ENCODE measurements around the gene IMP4.

Gene IMP4

DNA sequence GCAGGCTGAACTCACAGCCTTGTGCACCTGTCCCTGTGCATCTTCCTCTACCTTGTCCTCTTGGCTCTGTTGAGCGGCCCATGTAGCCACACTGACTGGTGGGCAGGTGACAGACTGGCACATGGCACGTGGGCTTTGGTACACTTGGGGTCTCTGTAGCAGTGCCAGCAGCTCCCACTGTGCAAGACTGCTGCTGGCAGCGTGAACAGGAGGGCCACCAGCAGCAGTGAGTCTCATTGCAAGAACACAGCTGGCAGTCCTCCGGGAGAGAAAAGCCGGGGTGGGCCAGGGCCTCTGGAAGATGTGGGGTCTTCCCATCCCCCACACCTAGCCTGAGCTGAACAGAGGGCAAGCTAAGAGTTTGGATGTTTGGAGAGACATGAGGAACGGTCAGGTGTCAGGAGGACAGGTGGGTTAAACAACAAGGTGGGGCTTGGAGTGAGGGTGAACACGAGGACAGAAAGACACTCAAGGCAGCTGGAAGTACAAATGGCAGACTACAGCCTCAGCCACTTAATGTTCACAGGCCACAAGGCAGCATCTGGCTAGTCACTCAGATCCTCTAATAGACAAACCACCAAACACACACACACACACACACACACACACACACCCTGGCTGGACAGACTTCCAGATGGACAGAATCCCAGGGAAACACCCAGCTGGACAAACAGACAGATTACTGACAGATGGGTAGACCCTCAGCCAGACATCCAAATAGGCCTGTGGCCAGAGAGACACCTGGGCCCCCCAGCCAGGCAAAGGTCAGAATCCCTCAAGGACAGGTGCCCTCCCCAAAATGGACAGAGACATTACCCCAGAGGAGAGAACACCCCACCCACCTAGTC is 10.8 kb downstream of the IMP4 start:
- DNase-seq = peak in 1 of 10 donors; percentile 80
- intact Hi-C loops (cut with DNase I) = no loop called here

DNA sequence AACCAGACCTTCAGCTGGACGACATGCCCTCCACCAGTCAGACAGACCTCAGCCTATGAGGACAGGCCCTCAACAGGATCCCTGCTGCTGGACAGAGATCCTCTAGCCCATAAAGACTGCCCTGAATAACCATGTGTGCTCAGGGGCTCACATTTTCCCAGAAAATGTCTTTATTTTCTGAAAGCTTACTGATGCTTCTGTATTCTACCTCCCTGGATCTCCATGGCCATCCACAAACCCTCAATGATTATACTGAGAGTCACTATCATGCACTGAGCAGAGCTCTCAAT is 11.4 kb downstream of the IMP4 start:
- intact Hi-C loops (cut with DNase I) = no loop called here
- no peak for DNase-seq

DNA sequence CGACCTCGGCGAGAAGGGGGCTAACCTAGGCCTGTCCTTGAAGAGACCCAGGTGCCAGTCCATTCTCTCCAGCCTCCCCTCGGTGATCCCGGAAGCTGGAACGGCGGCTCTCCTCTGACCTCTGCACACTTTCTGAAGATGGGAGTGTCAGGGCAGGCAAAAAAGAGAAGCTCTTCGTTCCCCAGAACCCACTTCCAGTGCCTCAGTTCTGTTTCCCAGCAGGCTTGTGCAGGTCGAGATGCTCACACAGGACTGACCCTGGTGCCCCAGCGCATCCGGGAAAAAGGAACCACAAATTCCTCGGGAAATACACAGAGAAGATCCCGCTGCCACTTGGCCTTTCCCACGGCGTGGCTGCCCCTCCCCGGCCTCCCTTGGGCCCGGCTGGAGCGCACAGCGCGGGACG is 12.5 kb downstream of the IMP4 start:
- intact Hi-C loops (cut with DNase I) = no loop called here
- no peak for DNase-seq

DNA sequence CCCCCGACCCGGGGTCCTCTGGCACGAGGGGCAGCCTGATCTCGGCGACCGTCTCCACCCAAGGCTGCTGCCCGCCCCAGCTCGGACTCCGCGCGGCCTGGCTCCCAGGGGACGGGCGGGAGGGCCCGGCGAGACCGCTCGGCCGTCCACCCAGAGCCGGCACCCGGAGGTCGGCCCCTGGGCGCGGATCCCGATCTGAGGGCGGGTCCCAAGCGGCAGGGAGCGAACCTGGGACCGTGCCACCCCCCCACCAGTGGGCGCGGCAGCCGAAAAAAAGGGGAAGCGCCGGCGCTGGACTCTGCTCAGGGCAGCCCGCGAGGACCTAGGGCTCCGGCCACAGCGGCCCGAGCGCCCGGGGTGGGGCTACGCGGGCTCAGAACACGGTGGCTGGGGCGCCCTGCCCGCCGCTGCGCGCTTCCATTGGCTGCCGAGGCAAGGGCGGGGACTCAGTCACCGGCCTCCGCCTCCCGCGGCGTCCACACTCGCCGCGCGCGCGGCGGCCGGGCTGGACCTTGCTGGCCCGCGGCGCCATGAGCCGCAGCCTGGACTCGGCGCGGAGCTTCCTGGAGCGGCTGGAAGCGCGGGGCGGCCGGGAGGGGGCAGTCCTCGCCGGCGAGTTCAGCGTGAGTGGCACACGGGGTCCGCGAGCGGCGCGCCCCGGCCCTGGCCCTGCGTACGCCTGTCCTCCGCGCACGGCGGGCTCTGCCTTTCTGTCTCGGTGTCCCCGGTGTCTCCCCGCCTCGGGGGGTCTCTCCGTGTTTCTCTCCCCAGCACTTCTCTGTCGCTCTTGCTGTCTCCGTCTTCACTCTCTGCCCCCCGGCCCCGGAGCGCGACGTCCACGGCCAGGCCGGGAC is 13.1 kb downstream of the IMP4 start, which contains the start of gene PTPN18:
Gene PTPN18 (plus strand): TSS at position 479 of the 854 bp plus-strand sequence. CDS start 52 bp downstream, at position 531.
- peak; percentile 75 to 98 (median 88) for DNase-seq
- intact Hi-C loops (cut with DNase I) = loop anchor here (1.0 kb wide), 1 partner anchor 14 kb away; the partner anchor contains the start of gene IMP4

DNA sequence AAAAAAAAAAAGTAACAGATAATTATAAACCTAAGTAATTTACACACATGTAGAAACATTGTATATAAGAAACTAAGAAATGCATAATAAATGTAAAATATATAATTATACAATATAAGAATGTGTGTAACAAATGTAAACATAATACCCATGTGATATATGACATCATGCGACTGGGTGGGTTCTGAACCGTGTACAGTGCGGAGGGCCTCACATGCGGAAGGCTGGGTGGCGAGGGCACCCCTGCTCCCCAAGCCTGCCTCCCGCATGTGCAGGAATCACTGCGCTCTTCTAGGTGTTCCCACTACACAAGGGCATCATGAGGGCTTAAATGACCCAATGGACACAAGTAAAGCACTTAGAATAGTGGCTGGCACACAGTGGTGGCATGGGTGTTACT is 15.2 kb downstream of the IMP4 start:
- intact Hi-C loops (cut with DNase I) = loop anchor here (1.0 kb wide), 1 partner anchor 14 kb away; no protein-coding TSS in a partner anchor

DNA sequence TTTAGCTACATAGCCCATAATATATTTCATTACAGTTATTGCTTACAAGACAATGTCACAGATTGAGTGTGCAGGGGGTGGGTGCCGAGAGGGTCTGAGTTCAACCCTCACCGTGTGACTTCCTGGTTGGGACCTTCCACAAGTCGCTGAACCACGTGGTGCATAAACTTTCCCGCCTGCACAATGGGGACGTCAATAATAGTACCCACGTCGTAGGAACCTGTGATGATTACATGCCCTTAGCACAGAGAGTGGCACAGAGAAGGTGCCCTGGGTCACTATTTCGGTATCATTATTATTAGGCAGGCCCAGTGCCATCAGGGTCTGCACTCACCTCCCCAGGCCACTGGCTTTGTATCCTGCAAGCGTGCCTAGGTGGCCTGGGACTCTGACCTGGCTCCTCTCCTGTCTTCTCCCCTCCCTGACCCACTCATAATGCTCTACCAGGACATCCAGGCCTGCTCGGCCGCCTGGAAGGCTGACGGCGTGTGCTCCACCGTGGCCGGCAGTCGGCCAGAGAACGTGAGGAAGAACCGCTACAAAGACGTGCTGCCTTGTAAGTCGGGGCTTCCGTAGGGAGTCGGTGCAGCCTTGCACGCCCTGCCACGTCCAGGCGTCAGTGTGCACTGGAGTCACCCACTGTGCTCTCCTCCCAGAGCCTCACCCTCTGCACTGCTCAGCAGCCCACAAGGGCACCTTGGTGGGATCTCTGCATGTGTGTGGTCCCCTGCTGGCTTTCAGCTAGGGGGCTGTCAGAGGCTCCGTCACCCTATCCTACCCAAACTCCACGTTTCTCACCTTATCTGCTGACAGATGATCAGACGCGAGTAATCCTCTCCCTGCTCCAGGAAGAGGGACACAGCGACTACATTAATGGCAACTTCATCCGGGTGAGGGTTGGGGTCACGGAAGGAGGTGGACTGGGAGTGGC is 16.0 kb downstream of the IMP4 start:
- intact Hi-C loops (cut with DNase I) = no loop called here
- peak in 2 of 10 donors; percentile 57 to 71 for DNase-seq

More for the DNA sequence above, 15.2 kb downstream of the IMP4 start:
- DNase-seq = peak in 1 of 10 donors; percentile 57

DNA sequence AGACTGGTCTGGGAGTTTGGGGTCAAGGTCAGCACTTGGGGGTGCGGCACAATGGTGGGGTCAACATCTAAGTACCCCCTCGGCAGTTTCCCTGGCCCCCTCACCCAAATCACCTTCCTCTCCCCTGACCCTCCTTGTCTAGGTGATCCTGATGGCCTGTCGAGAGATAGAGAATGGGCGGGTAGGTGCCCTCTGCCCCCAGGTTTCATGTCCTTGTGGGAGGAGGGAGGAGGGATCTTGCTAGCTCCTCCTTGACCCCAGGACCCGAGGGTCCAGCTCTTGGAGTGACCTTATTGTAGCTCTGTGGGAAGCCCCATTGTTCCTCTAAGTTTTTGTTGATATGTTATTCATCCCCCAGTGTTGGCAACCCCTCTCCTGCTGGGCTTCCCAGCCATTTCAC is 16.8 kb downstream of the IMP4 start:
- intact Hi-C loops (cut with DNase I) = no loop called here

DNA sequence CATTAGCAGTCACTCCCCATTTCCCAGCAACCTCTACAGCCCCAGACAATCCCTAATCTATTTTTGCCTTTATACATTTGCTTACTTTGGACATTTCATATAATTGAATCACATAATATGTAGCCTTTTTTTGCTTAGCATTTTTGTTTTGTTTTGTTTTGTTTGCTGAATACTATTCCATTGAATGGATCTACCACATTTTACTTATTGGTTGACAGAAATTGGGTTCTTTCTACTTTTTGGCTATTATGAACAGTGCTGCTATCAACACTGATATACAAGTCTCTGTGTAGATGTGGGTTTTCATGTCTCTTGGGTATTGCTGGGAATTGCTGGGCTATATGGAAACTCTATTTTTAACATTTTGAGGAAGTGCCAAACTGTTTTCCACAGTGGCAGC is 20.8 kb downstream of the IMP4 start:
- intact Hi-C loops (cut with DNase I) = no loop called here
- no peak for DNase-seq

More for the DNA sequence above, 16.8 kb downstream of the IMP4 start:
- peak in 1 of 10 donors; percentile 28 for DNase-seq

DNA sequence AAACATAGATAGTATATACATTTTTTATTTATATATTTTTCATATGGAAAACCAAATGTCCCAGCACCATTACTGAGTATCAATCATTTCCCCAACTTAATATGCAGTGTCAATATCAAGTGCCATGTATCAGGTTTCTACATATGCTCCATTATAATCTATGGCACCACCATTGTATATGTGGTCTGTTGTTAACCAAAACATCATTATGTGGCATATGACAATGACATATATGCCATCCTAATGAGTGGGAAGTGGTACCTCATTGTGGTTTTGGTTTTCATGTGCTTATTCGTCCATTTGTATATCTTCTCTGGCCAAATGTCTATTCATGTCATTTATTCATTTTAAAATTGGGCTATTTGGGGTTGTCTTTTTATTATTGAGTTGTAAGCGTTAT is 22.4 kb downstream of the IMP4 start:
- no peak for DNase-seq
- intact Hi-C loops (cut with DNase I) = no loop called here

DNA sequence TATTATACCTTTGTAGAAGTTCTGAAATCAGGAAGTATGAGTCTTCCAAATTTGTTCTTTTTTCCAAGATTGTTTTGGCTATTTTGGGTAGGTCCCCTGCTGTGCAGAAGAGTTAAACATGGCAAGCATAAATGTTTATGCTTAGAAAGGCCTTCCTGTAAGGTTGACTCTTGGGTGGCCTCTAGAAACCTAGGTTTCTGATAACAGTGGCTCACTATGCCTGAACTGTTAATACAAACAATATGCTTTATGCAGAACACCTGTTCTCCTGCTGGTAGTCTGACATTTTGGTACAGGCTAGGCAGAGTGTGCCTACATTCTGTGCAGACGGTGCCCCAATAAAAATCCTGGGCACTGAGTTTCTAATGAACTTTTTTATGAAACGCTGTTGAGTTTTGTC is 23.3 kb downstream of the IMP4 start:
- intact Hi-C loops (cut with DNase I) = no loop called here

DNA sequence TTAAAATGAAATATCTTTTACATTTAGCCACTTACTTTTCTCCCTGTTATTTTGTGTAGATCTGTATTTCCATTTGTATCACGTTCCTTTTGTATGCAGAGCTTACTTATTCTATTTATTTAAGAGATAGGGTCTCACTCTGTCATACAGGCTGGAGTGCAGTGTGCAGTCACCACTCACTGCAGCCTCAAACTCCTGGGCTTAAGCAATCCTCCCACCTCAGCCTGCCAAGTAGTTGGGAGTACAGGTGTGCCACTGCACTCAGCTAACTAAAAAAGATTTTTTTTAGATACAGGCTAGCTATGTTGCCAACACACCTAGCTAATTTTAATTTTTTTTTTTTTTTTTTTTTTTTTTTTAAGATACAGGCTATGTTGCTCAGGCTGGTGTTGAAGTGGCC is 24.0 kb downstream of the IMP4 start:
- no peak for DNase-seq
- intact Hi-C loops (cut with DNase I) = no loop called here

More for the DNA sequence above, 23.3 kb downstream of the IMP4 start:
- DNase-seq = no peak

DNA sequence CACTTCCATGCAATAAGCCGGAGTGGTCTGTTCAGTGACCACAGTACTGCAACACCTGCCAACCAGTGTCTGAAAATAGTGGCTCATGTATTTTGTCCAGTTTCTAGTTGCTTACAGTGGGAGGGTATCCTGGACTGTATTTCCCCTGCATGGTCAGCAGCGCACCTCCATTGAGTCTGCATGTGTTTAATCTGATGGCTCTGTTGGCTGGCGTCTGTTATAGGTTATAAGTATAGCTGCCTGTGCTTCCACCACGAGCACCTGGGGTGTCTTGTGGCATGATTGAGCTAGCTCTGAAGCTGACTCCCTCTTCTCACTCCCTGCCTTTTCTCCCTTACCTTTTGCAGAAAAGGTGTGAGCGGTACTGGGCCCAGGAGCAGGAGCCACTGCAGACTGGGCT is 26.1 kb downstream of the IMP4 start:
- DNase-seq = no peak
- intact Hi-C loops (cut with DNase I) = no loop called here

DNA sequence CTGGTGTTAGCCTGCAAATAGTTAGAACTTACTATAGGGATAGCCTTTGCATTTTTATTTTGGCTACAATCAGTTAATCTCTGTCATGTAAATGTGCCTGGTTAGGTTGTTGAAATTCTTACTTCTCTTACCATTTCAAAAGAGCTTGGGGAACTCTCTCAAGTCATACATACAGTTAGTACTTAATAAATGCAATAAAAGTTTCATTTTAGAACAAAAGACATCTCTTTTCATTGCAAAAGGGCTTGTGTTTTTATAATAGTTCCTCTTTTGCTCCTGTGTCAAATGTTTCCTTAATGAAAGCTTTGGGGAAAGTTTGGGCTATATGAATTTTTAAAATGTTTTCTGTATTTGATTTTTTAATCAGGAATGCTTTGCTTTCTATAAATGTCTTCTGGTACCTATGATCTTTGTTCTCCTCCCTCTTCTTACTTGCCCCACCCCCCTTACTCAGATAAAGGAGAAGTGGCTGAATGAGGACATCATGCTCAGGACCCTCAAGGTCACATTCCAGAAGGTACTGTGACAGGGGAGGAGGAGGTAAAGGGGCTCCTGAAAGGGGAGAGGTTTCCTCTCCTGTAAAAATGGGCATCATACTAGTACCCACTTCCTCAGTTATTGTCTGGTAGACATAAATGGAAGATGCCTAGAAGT is 26.7 kb downstream of the IMP4 start:
- no peak for DNase-seq
- intact Hi-C loops (cut with DNase I) = no loop called here

DNA sequence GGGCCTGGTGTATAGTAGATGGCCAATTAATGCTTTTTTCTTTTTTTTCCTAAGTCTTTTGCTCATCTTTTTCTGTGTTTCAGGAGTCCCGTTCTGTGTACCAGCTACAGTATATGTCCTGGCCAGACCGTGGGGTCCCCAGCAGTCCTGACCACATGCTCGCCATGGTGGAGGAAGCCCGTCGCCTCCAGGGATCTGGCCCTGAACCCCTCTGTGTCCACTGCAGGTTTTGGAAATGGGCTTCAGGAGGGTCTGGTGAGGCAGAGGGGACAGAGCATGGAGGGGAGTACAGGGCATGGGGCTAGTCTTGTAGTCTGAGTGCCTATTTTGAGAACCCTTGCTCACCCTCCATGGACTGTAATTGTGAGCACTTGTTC is 27.3 kb downstream of the IMP4 start:
- peak in 2 of 10 donors; percentile 63 to 73 for DNase-seq
- intact Hi-C loops (cut with DNase I) = no loop called here

DNA sequence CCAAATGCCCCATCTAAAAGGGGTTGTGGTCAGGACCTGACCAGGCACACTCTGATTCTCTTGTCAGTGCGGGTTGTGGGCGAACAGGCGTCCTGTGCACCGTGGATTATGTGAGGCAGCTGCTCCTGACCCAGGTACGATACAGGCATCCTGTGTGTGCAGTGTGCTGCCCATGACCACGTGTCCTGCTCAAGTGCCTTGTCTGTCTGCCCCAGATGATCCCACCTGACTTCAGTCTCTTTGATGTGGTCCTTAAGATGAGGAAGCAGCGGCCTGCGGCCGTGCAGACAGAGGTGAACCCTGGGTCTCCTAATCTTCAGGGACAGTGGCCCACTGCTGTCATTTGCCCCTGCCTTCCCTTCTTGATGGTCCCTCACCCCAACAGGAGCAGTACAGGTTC is 27.8 kb downstream of the IMP4 start:
- peak in 1 of 10 donors; percentile 66 for DNase-seq
- intact Hi-C loops (cut with DNase I) = no loop called here

DNA sequence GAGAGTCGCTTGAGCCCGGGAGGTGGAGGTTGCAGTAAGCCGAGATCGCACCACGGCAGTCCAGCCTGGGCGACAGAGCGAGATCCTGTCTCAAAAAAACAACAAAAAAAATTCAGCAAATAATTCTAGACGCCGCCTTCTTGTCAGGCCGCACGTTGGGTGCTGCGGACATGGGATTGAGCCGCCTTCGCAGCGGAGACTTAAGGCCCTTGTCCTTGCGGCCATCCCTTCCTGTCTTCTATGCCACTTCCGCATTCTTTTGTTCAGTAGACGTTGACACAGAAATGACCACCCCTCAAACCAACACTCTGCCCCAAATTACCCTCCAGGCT is 29.0 kb downstream of the IMP4 start:
- intact Hi-C loops (cut with DNase I) = loop anchor here (1.0 kb wide), 1 partner anchor 14 kb away; no protein-coding TSS in a partner anchor
- DNase-seq = no peak

DNA sequence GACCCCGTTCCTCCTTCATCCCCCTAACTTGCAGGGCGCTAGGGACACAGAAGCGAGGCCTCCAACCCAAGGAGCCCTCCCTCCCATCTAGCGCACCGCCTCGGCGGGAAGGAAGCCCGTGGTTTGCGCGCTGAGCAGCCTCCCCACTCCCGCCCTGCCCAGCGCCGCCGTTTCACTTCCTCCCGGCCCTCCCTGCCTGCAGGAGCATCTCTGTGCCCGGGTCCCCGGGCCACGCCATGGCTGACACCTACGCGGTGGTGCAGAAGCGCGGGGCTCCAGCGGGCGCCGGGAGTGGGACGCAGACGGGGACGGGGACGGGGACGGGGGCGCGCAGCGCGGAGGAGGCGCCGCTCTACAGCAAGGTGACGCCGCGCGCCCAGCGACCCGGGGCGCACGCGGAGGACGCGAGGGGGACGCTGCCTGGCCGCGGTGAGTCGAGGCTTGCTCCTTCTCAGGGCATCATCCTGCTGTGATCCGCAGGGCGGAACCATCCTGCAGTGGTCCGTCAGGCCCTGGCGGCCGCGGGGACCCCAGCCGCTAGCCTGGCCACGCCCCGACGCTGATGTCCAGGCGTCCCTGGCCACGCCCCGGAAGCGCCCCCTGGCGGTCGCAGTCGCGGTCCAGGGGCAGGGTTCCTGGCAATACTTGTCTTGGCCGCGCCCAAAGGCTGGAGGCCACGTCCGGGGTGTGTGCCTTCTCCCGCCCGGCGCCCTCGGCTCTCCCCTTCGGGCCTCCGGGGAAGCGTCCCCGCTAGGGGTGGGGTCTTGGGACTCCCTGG is 29.5 kb downstream of the IMP4 start:
- DNase-seq = peak; percentile 78 to 99 (median 86)
- intact Hi-C loops (cut with DNase I) = loop anchor here (1.0 kb wide), 1 partner anchor 15 kb away; no protein-coding TSS in a partner anchor

DNA sequence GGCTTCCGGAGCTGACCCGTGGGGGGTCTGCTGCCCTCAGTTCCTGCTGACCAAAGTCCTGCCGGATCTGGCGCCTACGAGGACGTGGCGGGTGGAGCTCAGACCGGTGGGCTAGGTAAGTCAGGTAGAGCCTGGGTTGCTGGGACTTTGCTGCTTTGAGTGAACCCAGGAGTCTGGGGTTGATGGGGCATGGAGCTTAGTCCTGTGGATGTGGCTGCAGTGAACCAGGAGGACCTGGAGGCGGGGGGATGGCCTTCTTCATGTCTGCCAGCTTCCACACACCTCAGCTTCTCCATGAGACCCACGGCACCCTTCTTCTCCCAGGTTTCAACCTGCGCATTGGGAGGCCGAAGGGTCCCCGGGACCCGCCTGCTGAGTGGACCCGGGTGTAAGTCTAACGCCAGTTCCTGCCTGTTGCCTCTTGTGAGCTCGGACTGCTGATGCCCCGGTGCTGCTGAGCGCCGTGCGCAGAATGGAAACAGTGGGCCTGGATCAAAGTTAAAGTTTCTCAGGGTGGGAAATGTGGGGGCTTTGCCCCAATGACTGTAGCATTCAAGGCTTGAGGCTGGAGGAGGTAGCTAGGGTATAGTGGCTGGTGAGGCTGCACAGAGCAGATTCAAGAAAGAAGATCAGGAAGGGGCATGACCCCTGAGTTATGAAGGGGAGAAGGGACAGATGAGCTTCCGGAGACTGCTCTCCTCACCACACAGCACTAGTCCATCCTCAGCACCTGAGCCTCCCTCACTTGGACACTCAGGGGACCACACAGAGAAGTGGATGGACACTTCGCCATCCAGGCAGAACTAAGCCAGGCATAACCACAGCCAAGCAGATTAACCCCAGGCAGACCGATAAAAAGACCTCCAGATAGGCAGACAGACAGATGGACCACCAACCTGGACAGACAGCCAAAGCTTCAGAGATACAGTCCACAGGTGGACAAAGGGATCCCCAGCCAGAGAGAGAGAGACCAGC is 30.4 kb downstream of the IMP4 start:
- intact Hi-C loops (cut with DNase I) = loop anchor here (1.0 kb wide), 1 partner anchor 16 kb away; no protein-coding TSS in a partner anchor
- peak in 2 of 10 donors; percentile 67 to 79 for DNase-seq
